ENCODE data around the gene JUND. TPM values are rescaled to one million over a fixed set of nuclear protein-coding genes. Genes with fewer than 3 reads are reported as not detected.

Gene JUND
- total and polyA plus RNA-seq, 3 experiments from 2014 or later = 174 to 327 (median 300) TPM

DNA sequence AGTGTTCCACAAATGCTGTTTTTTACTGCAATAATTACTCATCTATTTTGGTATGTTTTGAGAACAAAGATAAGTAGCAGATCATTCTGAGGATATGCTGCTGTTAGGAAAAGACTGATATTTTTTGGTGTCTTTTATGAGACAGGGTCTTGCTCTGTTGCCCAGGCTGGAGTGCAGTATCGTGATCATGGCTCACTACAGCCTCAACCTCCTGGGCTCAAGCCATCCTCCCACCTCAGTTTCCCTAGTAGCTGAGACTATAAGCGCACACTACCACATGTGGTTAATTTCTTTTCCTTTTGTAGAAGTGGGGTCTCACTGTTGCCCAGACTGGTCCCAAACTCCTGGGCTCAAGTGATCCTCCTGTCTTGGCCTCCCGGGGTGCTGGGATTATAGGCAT is 32.0 kb upstream of the JUND start:
- H3K4me3 ChIP-seq (ENCODE audit: low read length) = no peak overlapping the region
- Mint-ChIP-seq H3K4me3 (no peak overlapping the region), H3K9me3 (no peaks in the 10 kb centered on the region), H3K36me3 (peaks cover 0 to 57% (median 2%) of the 10 kb centered on the region in 3 donors), H3K27ac (peak overlapping the region in 1 of 8 donors; percentile 26), H3K27me3 (no peaks in the 10 kb centered on the region), H3K4me1 (peaks cover 14 to 25% (median 18%) of the 10 kb centered on the region in 3 donors)
- peaks cover 8% of the 10 kb centered on the region for H3K4me1 ChIP-seq (ENCODE audit: insufficient read depth, low read length)
- peaks cover 3% of the 10 kb centered on the region for H3K36me3 ChIP-seq (ENCODE audit: insufficient read depth, low read length)
- H3K27me3 ChIP-seq (ENCODE audit: insufficient read depth, low read length, poor library complexity, severe bottlenecking) = no peaks in the 10 kb centered on the region
- no peaks in the 10 kb centered on the region for H3K9me3 ChIP-seq (ENCODE audit: low read length)
- no peak overlapping the region for H3K27ac ChIP-seq (ENCODE audit: low read depth, low read length)
- ChIA-PET POLR2A (interaction anchor here (1.2 kb wide), 1 partner anchor 9 kb away, joined by 4 read pairs; no protein-coding TSS in a partner anchor), CTCF (interaction anchor here (0.8 to 13.4 kb wide), 3 partner anchors 16 to 97 kb away, joined by 3 to 299 read pairs (median 4); partner anchors contain the start of genes IQCN and JUND)
- no peak for DNase-seq

DNA sequence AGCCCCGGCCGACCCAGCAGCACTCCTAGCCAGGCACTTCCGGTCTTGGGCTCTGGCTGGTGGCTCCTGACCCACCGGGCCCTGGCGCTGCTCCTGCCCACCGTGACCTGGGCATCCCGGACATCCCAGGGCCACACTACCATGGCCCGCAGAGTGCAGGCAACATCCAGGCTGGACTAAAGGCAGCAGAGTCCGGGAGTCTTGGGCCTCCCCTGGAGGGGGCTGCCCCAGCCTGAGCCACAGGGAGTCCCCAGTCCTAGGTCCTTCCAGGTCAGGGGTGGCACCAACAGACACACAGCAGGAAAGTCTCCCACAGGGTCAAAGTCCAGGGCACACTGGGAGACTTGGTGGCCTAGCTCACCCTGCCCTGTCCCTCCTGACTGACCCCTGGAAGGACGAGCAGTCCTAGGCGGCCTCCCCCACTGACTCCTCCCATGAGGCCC is 30.7 kb upstream of the JUND start:
- CTCF ChIA-PET = interaction anchor here (13.4 kb wide), 1 partner anchor 34 kb away, joined by 299 read pairs; the partner anchor contains the start of genes IQCN and JUND
- H3K27me3 ChIP-seq (ENCODE audit: insufficient read depth, low read length, poor library complexity, severe bottlenecking) = no peaks in the 10 kb centered on the region
- no peaks in the 10 kb centered on the region for H3K9me3 ChIP-seq (ENCODE audit: low read length)
- H3K9me3 Mint-ChIP-seq = no peaks in the 10 kb centered on the region
- no peaks in the 10 kb centered on the region for H3K27me3 Mint-ChIP-seq
- no peak overlapping the region for H3K27ac Mint-ChIP-seq
- H3K4me3 Mint-ChIP-seq = no peak overlapping the region
- H3K4me3 ChIP-seq (ENCODE audit: low read length) = no peak overlapping the region
- H3K36me3 Mint-ChIP-seq = peaks cover 0 to 63% (median 3%) of the 10 kb centered on the region in 3 donors
- POLR2A ChIA-PET = interaction anchor here (0.6 kb wide), 1 partner anchor 30 kb away, joined by 3 read pairs; no protein-coding TSS in a partner anchor
- peaks cover 3% of the 10 kb centered on the region for H3K36me3 ChIP-seq (ENCODE audit: insufficient read depth, low read length)
- peaks cover 5% of the 10 kb centered on the region for H3K4me1 ChIP-seq (ENCODE audit: insufficient read depth, low read length)
- no peak for DNase-seq
- peaks cover 9 to 21% (median 13%) of the 10 kb centered on the region in 3 donors for H3K4me1 Mint-ChIP-seq
- H3K27ac ChIP-seq (ENCODE audit: low read depth, low read length) = no peak overlapping the region

DNA sequence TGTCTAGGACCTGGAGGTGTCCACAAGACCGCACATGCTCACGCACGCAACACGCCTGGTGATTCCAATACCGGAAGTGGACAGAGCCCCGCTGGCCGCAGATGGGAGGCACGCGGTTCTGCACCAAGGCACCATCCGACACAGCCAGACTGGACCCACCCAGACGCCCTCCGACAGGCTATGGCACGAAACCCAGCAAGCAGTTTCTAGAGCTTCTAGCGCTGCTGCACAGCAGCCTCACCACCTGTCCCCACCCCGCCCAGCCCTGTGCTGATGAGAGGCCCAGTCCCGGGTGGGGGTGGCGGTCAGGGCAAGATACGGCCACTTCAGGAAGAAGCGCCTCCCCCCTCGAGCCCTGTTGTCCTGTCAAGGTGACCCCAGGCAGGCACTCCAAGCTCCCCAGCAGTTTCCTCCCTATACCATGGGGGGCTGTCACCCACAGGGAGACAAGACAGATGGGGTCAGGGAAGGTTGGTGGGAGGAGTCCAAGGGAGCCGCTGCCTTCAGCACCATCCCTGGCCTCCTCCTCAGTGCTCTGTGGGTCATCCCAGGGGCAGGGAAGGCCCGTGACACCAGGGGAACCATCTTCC is 30.2 kb upstream of the JUND start:
- Mint-ChIP-seq H3K9me3 (no peaks in the 10 kb centered on the region), H3K4me3 (no peak overlapping the region), H3K4me1 (peaks cover 14 to 25% (median 17%) of the 10 kb centered on the region in 3 donors), H3K27me3 (no peaks in the 10 kb centered on the region), H3K27ac (no peak overlapping the region), H3K36me3 (peaks cover 0 to 65% (median 5%) of the 10 kb centered on the region in 3 donors)
- Histone ChIP-seq H3K27ac (ENCODE audit: low read depth, low read length) (no peak overlapping the region), H3K36me3 (ENCODE audit: insufficient read depth, low read length) (peaks cover 3% of the 10 kb centered on the region), H3K4me1 (ENCODE audit: insufficient read depth, low read length) (peaks cover 10% of the 10 kb centered on the region), H3K4me3 (ENCODE audit: low read length) (no peak overlapping the region), H3K27me3 (ENCODE audit: insufficient read depth, low read length, poor library complexity, severe bottlenecking) (no peaks in the 10 kb centered on the region), H3K9me3 (ENCODE audit: low read length) (no peaks in the 10 kb centered on the region)
- CTCF ChIA-PET = interaction anchor here (1.8 to 13.4 kb wide), 2 partner anchors 11 to 34 kb away, joined by 6 to 299 read pairs; partner anchors contain the start of genes IQCN, JUND and LSM4
- no peak for DNase-seq
- POLR2A ChIA-PET = interaction anchor here (1.5 to 2.0 kb wide), 2 partner anchors 30 to 32 kb away, joined by 5 to 13 read pairs; partner anchors contain the start of gene JUND

DNA sequence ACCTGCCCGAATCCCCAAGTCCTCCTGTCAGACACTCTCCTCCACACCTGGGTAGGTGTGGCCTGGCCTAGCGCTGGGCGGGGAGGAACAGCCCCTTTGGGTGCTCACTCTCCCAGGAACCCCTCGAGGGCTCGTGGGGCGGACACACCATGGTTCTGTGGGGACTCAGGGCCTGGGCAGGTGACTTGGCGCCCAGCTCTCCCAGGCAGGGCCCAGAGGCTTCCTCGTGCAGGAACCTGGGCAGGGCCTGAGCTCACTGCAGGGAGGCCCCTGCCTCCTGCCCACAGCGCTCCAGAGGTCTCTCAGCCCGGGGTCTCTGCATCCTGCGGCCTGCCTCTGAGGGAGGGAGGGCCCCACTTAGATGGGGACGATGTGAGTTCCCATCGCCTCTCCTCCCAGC is 29.5 kb upstream of the JUND start:
- Histone ChIP-seq H3K4me1 (ENCODE audit: insufficient read depth, low read length) (peaks cover 16% of the 10 kb centered on the region), H3K9me3 (ENCODE audit: low read length) (no peaks in the 10 kb centered on the region), H3K4me3 (ENCODE audit: low read length) (no peak overlapping the region), H3K36me3 (ENCODE audit: insufficient read depth, low read length) (peaks cover 3% of the 10 kb centered on the region), H3K27ac (ENCODE audit: low read depth, low read length) (no peak overlapping the region), H3K27me3 (ENCODE audit: insufficient read depth, low read length, poor library complexity, severe bottlenecking) (no peaks in the 10 kb centered on the region)
- POLR2A ChIA-PET = interaction anchor here (1.5 to 2.0 kb wide), 2 partner anchors 30 to 31 kb away, joined by 5 to 13 read pairs; partner anchors contain the start of gene JUND
- H3K27ac Mint-ChIP-seq = peak overlapping the region in 2 of 8 donors; percentile 37 to 38
- DNase-seq = no peak
- peaks cover 18 to 30% (median 21%) of the 10 kb centered on the region in 3 donors for H3K4me1 Mint-ChIP-seq
- no peak overlapping the region for H3K4me3 Mint-ChIP-seq
- CTCF ChIA-PET = interaction anchor here (1.2 to 13.4 kb wide), 3 partner anchors 12 to 33 kb away, joined by 3 to 299 read pairs (median 6); partner anchors contain the start of genes IQCN, JUND and LSM4
- H3K36me3 Mint-ChIP-seq = peaks cover 0 to 64% (median 5%) of the 10 kb centered on the region in 3 donors
- H3K27me3 Mint-ChIP-seq = no peaks in the 10 kb centered on the region
- no peaks in the 10 kb centered on the region for H3K9me3 Mint-ChIP-seq

DNA sequence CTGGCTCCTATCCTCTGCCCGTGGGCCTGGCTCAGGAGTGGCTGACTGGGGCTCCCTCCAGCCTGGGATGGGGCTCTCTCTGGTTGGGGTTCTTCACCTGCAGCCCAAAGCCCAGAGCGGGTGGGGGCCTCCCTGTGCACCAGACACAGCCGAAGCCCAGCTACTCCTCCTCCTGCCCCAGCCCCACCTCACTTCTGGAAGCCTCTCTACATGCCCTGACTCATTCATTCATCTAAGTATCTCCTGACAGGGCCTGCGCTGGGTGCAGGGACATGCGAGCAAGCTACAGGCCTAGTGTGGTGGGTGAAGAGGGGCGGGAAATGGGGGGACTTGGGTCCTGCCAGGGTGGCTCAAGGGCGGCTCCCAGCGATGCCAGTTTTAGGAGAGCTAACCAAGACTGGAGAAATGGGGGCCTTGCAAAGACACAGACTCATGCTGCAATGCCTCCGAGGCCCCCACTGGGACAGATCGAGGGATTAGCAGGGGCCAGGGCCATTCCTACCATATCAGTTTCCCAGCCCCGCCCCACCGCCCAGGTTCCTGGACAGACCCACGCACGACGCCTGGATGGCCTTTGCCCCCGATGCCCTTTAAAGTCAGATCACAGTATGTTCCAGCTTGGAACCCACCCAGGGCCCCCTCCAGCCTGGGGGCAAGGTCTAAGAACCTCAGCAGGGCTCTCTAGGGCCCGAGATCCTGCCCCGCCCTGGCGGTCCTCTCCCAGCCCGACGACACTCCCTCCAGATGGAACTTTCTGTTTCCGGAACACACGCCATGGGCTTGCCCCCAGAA is 28.9 kb upstream of the JUND start:
- H3K4me3 ChIP-seq (ENCODE audit: low read length) = no peak overlapping the region
- Mint-ChIP-seq H3K27me3 (no peaks in the 10 kb centered on the region), H3K4me3 (no peak overlapping the region), H3K4me1 (peaks cover 22 to 33% (median 27%) of the 10 kb centered on the region in 3 donors), H3K27ac (peak overlapping the region in 5 of 8 donors; percentile 17 to 87 (median 37)), H3K36me3 (peaks cover 0 to 59% (median 3%) of the 10 kb centered on the region in 3 donors), H3K9me3 (no peaks in the 10 kb centered on the region)
- no peaks in the 10 kb centered on the region for H3K9me3 ChIP-seq (ENCODE audit: low read length)
- peaks cover 3% of the 10 kb centered on the region for H3K36me3 ChIP-seq (ENCODE audit: insufficient read depth, low read length)
- DNase-seq = no peak
- peaks cover 23% of the 10 kb centered on the region for H3K4me1 ChIP-seq (ENCODE audit: insufficient read depth, low read length)
- no peak overlapping the region for H3K27ac ChIP-seq (ENCODE audit: low read depth, low read length)
- ChIA-PET POLR2A (interaction anchor here (0.7 to 2.0 kb wide), 3 partner anchors 29 to 32 kb away, joined by 3 to 13 read pairs (median 5); partner anchors contain the start of gene JUND), CTCF (interaction anchor here (1.2 to 13.4 kb wide), 3 partner anchors 12 to 32 kb away, joined by 3 to 299 read pairs (median 6); partner anchors contain the start of genes IQCN, JUND and LSM4)
- no peaks in the 10 kb centered on the region for H3K27me3 ChIP-seq (ENCODE audit: insufficient read depth, low read length, poor library complexity, severe bottlenecking)

DNA sequence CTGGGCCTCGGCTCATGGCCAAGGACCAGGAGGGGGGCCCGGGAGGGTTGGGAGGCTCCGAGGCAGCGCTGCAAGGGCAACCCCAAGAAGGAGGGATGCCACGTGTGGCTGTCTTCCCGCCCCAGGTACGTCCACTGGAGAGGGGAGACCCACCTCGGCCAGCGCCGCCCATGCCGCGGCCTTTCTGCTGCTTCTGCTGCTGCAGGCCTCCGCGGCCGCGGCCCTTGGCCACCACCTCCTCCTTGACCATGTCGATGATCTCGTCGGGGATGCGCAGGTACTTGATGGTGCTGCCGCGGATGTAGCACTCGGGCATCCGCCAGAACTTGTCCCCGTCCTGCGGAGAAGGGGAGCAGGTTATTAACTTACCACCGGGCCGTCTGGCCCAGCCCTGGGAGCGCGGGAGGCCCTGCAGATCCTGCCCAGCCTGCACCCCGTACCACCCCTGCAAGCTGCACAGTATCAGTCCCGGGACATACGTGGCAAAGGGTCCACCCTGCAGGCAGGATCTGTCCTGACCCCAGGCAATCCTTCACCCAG is 28.2 kb upstream of the JUND start:
- no peak overlapping the region for H3K27ac ChIP-seq (ENCODE audit: low read depth, low read length)
- H3K27me3 Mint-ChIP-seq = no peaks in the 10 kb centered on the region
- POLR2A ChIA-PET = interaction anchor here (0.7 to 3.4 kb wide), 3 partner anchors 28 to 31 kb away, joined by 3 to 36 read pairs (median 13); partner anchors contain the start of gene JUND
- H3K9me3 ChIP-seq (ENCODE audit: low read length) = no peaks in the 10 kb centered on the region
- DNase-seq = no peak
- H3K4me3 Mint-ChIP-seq = no peak overlapping the region
- H3K27me3 ChIP-seq (ENCODE audit: insufficient read depth, low read length, poor library complexity, severe bottlenecking) = no peaks in the 10 kb centered on the region
- CTCF ChIA-PET = interaction anchor here (1.2 to 1.9 kb wide), 3 partner anchors 13 to 30 kb away, joined by 3 to 12 read pairs (median 6); partner anchors contain the start of gene LSM4
- H3K4me1 Mint-ChIP-seq = peaks cover 29 to 40% (median 33%) of the 10 kb centered on the region in 3 donors
- no peak overlapping the region for H3K4me3 ChIP-seq (ENCODE audit: low read length)
- H3K36me3 ChIP-seq (ENCODE audit: insufficient read depth, low read length) = peaks cover 3% of the 10 kb centered on the region
- H3K9me3 Mint-ChIP-seq = no peaks in the 10 kb centered on the region
- peaks cover 0 to 60% (median 3%) of the 10 kb centered on the region in 3 donors for H3K36me3 Mint-ChIP-seq
- H3K4me1 ChIP-seq (ENCODE audit: insufficient read depth, low read length) = peaks cover 25% of the 10 kb centered on the region
- H3K27ac Mint-ChIP-seq = no peak overlapping the region

DNA sequence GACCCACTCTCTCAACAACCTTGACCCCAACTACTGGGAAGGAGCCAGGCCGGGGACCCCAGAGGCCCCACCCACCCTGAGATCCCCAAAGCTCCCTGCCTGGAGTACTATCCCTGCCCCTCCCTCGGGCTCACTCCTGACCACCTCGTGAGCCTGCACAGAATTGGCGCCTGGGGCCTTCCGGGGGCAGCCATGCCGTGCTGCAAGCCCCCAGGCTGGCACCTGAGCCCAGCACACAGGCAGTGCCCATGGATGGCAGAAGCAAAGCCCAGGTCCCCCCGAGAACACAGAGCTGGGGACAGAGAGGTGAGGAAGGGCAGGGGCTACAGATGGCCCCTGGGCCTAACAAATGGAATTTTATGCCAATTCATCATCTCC is 27.5 kb upstream of the JUND start:
- H3K36me3 ChIP-seq (ENCODE audit: insufficient read depth, low read length) = no peaks in the 10 kb centered on the region
- DNase-seq = no peak
- peaks cover 28% of the 10 kb centered on the region for H3K4me1 ChIP-seq (ENCODE audit: insufficient read depth, low read length)
- Mint-ChIP-seq H3K27me3 (no peaks in the 10 kb centered on the region), H3K36me3 (peaks cover 0 to 57% (median 4%) of the 10 kb centered on the region in 3 donors), H3K9me3 (no peaks in the 10 kb centered on the region), H3K27ac (no peak overlapping the region), H3K4me1 (peaks cover 31 to 43% (median 35%) of the 10 kb centered on the region in 3 donors), H3K4me3 (no peak overlapping the region)
- no peak overlapping the region for H3K27ac ChIP-seq (ENCODE audit: low read depth, low read length)
- no peaks in the 10 kb centered on the region for H3K9me3 ChIP-seq (ENCODE audit: low read length)
- CTCF ChIA-PET = interaction anchor here (1.1 to 1.9 kb wide), 4 partner anchors 12 to 29 kb away, joined by 4 to 12 read pairs (median 4); partner anchors contain the start of gene LSM4
- H3K27me3 ChIP-seq (ENCODE audit: insufficient read depth, low read length, poor library complexity, severe bottlenecking) = no peaks in the 10 kb centered on the region
- H3K4me3 ChIP-seq (ENCODE audit: low read length) = no peak overlapping the region
- POLR2A ChIA-PET = interaction anchor here (1.0 to 3.4 kb wide), 2 partner anchors 20 to 28 kb away, joined by 3 to 36 read pairs; partner anchors contain the start of gene JUND

All from CD8-positive, alpha-beta memory T cell (primary cell).